ENCODE measurements around the gene GPATCH8.

GPATCH8 gene

DNA sequence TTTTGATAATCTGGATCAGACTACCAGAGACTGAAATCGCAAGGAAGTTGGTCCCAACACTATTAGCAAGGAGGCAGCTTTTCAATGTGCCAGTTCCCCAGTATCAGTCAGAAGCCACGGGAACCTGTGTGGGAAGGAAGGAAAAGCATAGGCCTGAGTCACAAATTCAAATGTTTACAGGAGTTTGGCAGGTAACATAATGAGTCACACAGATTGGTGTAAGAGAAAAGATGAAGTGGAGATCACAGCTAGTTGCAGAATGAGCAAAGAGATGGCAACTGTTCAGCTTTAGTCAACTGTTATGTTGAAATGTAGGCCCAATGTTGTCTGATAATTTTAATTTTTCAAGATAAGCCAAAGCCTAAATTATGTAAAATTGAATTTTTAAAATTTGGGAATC is 85.7 kb downstream of the GPATCH8 start:
- H3K9me3 ChIP-seq (ENCODE audit: control insufficient read depth, insufficient read depth, low read depth, low read length), result no peaks in the 10 kb centered on the region
- H3K36me3 ChIP-seq (ENCODE audit: control insufficient read depth in 2 of 2, insufficient read depth in 1 of 2, low read length in 2 of 2), result peaks cover 35 to 63% of the 10 kb centered on the region in 2 experiments
- no peak overlapping the region for H3K4me3 ChIP-seq (ENCODE audit: low read depth, low read length)
- no peaks in the 10 kb centered on the region for H3K4me1 ChIP-seq (ENCODE audit: control insufficient read depth, insufficient read depth, low read length)
- ChIA-PET POLR2A (no interaction called here), CTCF (interaction anchor here (0.5 to 0.8 kb wide), 3 partner anchors 57 to 501 kb away, joined by 3 to 5 read pairs (median 4); no protein-coding TSS in a partner anchor)
- H3K27ac ChIP-seq (ENCODE audit: extremely low read depth, low read depth, low read length), result no peak overlapping the region
- no peak for TF ChIP-seq ZNF596 (tag by site-specific recombination; IDR thresholded peaks at IDR 0.05)
- no peak for TF ChIP-seq SP7 (tag by site-specific recombination; IDR thresholded peaks at IDR 0.05)
- TF ChIP-seq ZNF274 (IDR thresholded peaks at IDR 0.05; ENCODE audit: low read length), result no peak
- TF ChIP-seq ZNF274 (tag by site-specific recombination; IDR thresholded peaks at IDR 0.05; ENCODE audit: borderline replicate concordance), result no peak

GRCh38 chr17:44416558-44417289 is 86.5 kb downstream of the GPATCH8 start:
- Histone ChIP-seq H3K4me3 (ENCODE audit: low read depth, low read length) (no peak overlapping the region), H3K9me3 (ENCODE audit: control insufficient read depth, insufficient read depth, low read depth, low read length) (no peaks in the 10 kb centered on the region), H3K27ac (ENCODE audit: extremely low read depth, low read depth, low read length) (no peak overlapping the region), H3K36me3 (ENCODE audit: control insufficient read depth in 2 of 2, insufficient read depth in 1 of 2, low read length in 2 of 2) (peaks cover 30 to 58% of the 10 kb centered on the region in 2 experiments), H3K4me1 (ENCODE audit: control insufficient read depth, insufficient read depth, low read length) (no peaks in the 10 kb centered on the region)
- CTCF ChIA-PET, result no interaction called here
- no peak for TF ChIP-seq ZNF223 (tag by site-specific recombination; IDR thresholded peaks at IDR 0.05)
- TF ChIP-seq, protein P1, sequence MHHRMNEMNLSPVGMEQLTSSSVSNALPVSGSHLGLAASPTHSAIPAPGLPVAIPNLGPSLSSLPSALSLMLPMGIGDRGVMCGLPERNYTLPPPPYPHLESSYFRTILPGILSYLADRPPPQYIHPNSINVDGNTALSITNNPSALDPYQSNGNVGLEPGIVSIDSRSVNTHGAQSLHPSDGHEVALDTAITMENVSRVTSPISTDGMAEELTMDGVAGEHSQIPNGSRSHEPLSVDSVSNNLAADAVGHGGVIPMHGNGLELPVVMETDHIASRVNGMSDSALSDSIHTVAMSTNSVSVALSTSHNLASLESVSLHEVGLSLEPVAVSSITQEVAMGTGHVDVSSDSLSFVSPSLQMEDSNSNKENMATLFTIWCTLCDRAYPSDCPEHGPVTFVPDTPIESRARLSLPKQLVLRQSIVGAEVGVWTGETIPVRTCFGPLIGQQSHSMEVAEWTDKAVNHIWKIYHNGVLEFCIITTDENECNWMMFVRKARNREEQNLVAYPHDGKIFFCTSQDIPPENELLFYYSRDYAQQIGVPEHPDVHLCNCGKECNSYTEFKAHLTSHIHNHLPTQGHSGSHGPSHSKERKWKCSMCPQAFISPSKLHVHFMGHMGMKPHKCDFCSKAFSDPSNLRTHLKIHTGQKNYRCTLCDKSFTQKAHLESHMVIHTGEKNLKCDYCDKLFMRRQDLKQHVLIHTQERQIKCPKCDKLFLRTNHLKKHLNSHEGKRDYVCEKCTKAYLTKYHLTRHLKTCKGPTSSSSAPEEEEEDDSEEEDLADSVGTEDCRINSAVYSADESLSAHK (tag by site-specific recombination; IDR thresholded peaks at IDR 0.05), result no peak
- no peak for TF ChIP-seq KLF8 (tag by site-specific recombination; IDR thresholded peaks at IDR 0.05)
- TF ChIP-seq ZNF548 (tag by site-specific recombination; IDR thresholded peaks at IDR 0.05), result no peak
- no peak for TF ChIP-seq ZFP3 (tag by site-specific recombination; IDR thresholded peaks at IDR 0.05; ENCODE audit: low read depth)
- TF ChIP-seq, protein P2, sequence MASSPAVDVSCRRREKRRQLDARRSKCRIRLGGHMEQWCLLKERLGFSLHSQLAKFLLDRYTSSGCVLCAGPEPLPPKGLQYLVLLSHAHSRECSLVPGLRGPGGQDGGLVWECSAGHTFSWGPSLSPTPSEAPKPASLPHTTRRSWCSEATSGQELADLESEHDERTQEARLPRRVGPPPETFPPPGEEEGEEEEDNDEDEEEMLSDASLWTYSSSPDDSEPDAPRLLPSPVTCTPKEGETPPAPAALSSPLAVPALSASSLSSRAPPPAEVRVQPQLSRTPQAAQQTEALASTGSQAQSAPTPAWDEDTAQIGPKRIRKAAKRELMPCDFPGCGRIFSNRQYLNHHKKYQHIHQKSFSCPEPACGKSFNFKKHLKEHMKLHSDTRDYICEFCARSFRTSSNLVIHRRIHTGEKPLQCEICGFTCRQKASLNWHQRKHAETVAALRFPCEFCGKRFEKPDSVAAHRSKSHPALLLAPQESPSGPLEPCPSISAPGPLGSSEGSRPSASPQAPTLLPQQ (tag by site-specific recombination; IDR thresholded peaks at IDR 0.05), result no peak
- no peak for TF ChIP-seq ZNF24 (tag by site-specific recombination; IDR thresholded peaks at IDR 0.05)
- no peak for TF ChIP-seq ZNF600 (tag by site-specific recombination; IDR thresholded peaks at IDR 0.05)
- POLR2A ChIA-PET, result no interaction called here

DNA sequence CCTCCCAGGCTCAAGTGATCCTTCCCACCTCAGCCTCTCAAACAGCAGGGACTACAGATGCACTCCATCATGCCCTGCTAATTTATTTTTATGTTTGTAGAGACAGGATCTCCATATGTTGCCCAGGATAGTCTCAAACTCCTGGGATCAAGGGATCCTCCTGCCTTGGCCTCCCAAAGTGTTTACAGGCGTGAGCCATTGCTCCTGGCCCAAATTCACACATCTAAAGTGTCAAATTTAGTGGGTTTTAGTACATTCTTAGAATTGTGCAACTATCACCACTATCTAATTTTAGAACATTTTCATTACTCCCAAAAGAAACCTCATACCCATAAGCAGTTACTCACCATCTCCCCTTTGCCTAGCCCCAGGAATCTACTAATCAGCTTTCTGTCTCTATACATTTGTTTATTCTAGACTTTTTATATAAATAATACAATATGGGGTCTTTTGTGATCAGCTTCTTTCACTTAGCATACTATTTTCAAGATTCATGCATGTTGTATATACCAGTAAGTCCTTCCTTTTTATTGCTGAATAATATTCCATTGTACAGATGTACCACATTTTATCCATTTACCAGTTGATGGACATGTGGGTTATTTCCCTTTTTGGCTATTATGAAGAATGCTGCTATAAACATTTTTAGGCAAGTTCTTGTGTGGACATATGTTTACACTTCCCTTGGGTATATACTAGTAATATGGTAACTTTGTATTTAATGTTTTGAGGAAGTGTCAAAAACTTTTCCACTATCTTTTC is 88.6 kb downstream of the GPATCH8 start:
- no peak overlapping the region for H3K4me3 ChIP-seq (ENCODE audit: low read depth, low read length)
- H3K9me3 ChIP-seq (ENCODE audit: control insufficient read depth, insufficient read depth, low read depth, low read length), result no peaks in the 10 kb centered on the region
- CTCF ChIA-PET, result interaction anchor here (0.6 to 1.1 kb wide), 3 partner anchors 8 to 257 kb away, joined by 3 to 6 read pairs (median 3); no protein-coding TSS in a partner anchor
- no peaks in the 10 kb centered on the region for H3K4me1 ChIP-seq (ENCODE audit: control insufficient read depth, insufficient read depth, low read length)
- POLR2A ChIA-PET, result no interaction called here
- TF ChIP-seq ZNF146 (tag by site-specific recombination; IDR thresholded peaks at IDR 0.05) (peak; percentile 79), ZBTB26 (tag by site-specific recombination; optimal IDR thresholded peaks at IDR 0.05) (no peak)
- peaks cover 21 to 47% of the 10 kb centered on the region in 2 experiments for H3K36me3 ChIP-seq (ENCODE audit: control insufficient read depth in 2 of 2, insufficient read depth in 1 of 2, low read length in 2 of 2)
- no peak overlapping the region for H3K27ac ChIP-seq (ENCODE audit: extremely low read depth, low read depth, low read length)
